GM18526 (cell line): ENCODE data around the gene CPN1.

Experiments used
- POLR2A ChIP-seq: IDR thresholded peaks from 3 replicates; pipeline ENCODE4 v1.6.1; 2011; ENCODE audit not compliant: insufficient read length; ENCODE audit errors: extremely low read depth

The CPN1 gene

GRCh38 chr10:99994801-99995200, 86.9 kb downstream of the CPN1 start:
- TF ChIP-seq POLR2A = no peak

DNA sequence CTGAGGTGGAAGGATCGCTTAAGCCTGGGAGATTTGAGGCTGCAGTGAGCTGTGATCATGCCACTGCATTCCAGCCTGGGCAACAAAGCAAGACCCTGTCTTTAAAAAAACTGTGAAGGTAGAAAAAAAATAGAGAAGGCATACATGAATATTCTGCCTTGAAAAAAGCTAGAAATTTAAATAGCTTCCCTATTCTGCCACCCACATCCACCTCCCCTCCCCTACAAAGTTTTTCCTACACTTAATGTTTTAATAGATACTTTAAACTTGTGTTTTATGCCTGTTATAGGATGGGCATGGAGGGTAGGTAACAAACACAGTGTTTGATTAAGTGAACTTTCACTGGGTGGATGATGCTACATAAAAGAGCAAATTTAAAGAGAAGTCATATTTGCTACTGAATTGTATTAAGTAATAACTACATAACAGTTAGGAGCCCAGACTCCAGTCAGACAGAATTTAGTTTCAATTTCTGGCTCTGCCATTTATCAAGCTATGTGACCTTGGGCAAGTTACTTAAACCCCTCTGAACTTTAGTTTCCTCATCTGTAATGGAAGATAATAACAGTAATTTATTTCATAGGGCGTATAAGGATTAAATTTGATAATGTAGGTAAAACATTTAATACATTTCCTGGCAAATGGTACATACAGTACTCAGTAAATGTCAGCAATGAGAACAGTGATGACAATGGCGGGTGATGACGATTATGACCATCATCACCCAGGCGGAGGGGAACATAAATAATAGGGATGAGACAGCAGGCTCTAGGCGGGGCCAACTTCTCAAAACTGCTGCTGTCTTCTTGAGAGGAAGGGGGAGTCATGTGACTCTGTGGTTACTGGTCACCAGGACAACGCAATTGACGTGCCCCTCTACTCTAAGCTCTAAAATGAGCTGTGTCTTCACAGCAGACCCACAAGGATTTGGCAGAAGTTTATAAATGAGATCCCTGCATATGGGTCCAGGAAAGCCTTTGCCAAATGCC, 87.7 kb downstream of the CPN1 start:
- no peak for TF ChIP-seq POLR2A
